Body of pancreas (tissue), 4 donors: ENCODE measurements around the gene TENT4B.

ENCODE experiments used
- POLR2A ChIP-seq, 3 donors: fragments of 450-650 bp; IDR thresholded peaks; one replicate each; pipeline ENCODE4 v1.6.1; 2016; ENCODE audit warnings: antibody characterized with exemption in 3 of 3, mild to moderate bottlenecking in 2 of 3
- TF ChIP-seq, protein P1 (sequence below), 7 experiments: fragments of 450-650 bp in 4 of 7; fragments of 200-600 bp in 3 of 7; sonication (generic) in 3 of 7; IDR thresholded peaks; one replicate each; pipeline ENCODE4 v1.5.1; 2016 to 2019; ENCODE audit warnings: antibody characterized with exemption in 7 of 7

DNA sequence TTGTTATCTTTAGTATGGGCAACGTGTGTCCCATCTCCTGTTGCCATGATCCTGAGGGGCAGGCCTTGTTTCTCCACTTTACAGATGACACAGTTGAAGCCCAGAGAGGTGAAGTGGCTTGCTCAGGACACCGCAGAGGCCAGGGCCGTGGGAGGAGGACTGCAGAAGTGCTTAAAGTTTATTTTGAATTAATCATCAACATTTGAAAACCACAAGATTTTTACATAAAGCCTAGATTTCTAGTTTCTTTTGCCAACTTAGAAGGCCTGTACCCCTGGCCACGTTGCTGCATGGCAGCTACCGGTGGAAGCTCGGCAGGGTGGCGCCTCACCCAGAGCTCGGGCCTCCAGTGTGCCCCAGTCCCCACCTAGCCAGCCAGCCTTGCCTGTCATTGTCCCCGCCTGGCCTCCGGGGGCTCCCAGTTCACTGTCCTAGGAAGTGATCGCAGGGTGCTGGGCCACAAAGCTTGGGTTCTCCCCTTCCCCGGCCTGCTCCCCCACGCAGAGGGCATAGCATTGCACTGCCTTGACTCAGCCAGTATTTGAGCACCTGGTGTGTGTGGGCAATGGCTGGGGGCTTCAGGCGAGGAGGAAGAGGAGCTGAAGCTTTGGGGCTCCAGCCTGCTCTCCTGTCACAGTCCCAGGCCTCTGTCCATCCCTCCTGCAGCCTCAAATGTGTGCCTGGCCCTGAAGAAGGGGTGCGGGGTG, 98.4 kb downstream of the TENT4B start:
- TF ChIP-seq, protein P1, sequence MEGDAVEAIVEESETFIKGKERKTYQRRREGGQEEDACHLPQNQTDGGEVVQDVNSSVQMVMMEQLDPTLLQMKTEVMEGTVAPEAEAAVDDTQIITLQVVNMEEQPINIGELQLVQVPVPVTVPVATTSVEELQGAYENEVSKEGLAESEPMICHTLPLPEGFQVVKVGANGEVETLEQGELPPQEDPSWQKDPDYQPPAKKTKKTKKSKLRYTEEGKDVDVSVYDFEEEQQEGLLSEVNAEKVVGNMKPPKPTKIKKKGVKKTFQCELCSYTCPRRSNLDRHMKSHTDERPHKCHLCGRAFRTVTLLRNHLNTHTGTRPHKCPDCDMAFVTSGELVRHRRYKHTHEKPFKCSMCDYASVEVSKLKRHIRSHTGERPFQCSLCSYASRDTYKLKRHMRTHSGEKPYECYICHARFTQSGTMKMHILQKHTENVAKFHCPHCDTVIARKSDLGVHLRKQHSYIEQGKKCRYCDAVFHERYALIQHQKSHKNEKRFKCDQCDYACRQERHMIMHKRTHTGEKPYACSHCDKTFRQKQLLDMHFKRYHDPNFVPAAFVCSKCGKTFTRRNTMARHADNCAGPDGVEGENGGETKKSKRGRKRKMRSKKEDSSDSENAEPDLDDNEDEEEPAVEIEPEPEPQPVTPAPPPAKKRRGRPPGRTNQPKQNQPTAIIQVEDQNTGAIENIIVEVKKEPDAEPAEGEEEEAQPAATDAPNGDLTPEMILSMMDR (IDR thresholded peaks at IDR 0.05) = no peak
- TF ChIP-seq POLR2A (IDR thresholded peaks at IDR 0.05) = no peak
